HepG2 (cell line): Measurements from ENCODE around the gene USP25. TPM values are rescaled to one million over a fixed set of nuclear protein-coding genes. Genes with fewer than 3 reads are reported as not detected.

Source experiments
- ARID3A ChIP-seq: IDR thresholded peaks from 2 replicates; pipeline ENCODE4 v1.6.1; 2012; ENCODE audit warnings: low read depth, low read length, improper control_type of control experiment
- FOXA3 ChIP-seq: IDR thresholded peaks from 2 replicates; pipeline ENCODE4 v1.6.1; 2016; ENCODE audit warnings: missing genetic modification reagents, missing compliant biosample characterization
- HOXA7 ChIP-seq: sonication (generic); formaldehyde crosslinking; IDR thresholded peaks from 2 replicates; pipeline ENCODE4 v1.8.1; 2022; ENCODE audit warnings: mild to moderate bottlenecking, missing genetic modification reagents, moderate library complexity
- KLF9 ChIP-seq: IDR thresholded peaks from 2 replicates; pipeline ENCODE4 v1.6.1; 2016; ENCODE audit warnings: low read depth
- MAZ ChIP-seq, 2 experiments: sonication (generic) in 1 of 2; formaldehyde crosslinking in 1 of 2; IDR thresholded peaks; 2 replicates each; pipeline versions ENCODE4 v1.5.0 to v1.6.1; 2012 to 2020; ENCODE audit warnings: low read depth in 2 of 2, mild to moderate bottlenecking in 2 of 2, borderline replicate concordance in 1 of 2, improper control_type of control experiment in 1 of 2, low read length in 1 of 2, missing genetic modification reagents in 1 of 2, moderate library complexity in 1 of 2
- NCOA5 ChIP-seq: sonication (generic); formaldehyde crosslinking; IDR thresholded peaks from 2 replicates; pipeline ENCODE4 v1.4.0; 2020; ENCODE audit warnings: missing genetic modification reagents
- NFYC ChIP-seq: IDR thresholded peaks from 2 replicates; pipeline ENCODE4 v1.6.1; 2016; ENCODE audit warnings: missing genetic modification reagents, missing compliant biosample characterization
- NR2F2 ChIP-seq: IDR thresholded peaks from 2 replicates; pipeline ENCODE4 v1.6.1; 2012; ENCODE audit warnings: low read depth, inconsistent platforms, borderline replicate concordance
- ZNF329 ChIP-seq: sonication (generic); formaldehyde crosslinking; IDR thresholded peaks from 2 replicates; pipeline ENCODE4 v1.9.0; 2021; ENCODE audit warnings: low read depth, mild to moderate bottlenecking, missing genetic modification reagents
- ZNF614 ChIP-seq: IDR thresholded peaks from 2 replicates; pipeline ENCODE4 v1.6.1; 2018; ENCODE audit warnings: missing biosample characterization, missing genetic modification reagents, inconsistent platforms, borderline replicate concordance
- ZSCAN21 ChIP-seq: sonication (generic); formaldehyde crosslinking; IDR thresholded peaks from 2 replicates; pipeline ENCODE4 v1.8.0; 2022; ENCODE audit warnings: mild to moderate bottlenecking, missing genetic modification reagents, moderate library complexity, borderline replicate concordance
- ZXDC ChIP-seq: sonication (generic); formaldehyde crosslinking; IDR thresholded peaks from 2 replicates; pipeline ENCODE4 v1.5.0; 2020; ENCODE audit warnings: mild to moderate bottlenecking, missing genetic modification reagents
- polyA plus RNA-seq, 8 experiments: library from polyadenylated mRNA; depleted of rRNA in 3 of 8; stranded (reverse) in 7 of 8; unstranded in 1 of 8; fragments of >200 nt; fragmentation: Illumina TruSeq in 4 of 8; extraction: Trizol in 4 of 8; gene quantifications; 2 replicates each; pipeline versions ENCODE4 v1.2.1 to v1.2.3, GENCODE V29; 2011 to 2016; ENCODE audit warnings: low read depth in 4 of 8, missing spikeins in 1 of 8, mixed read lengths in 1 of 8; ENCODE audit not compliant: insufficient read depth in 1 of 8
- total RNA-seq, 5 experiments: library from RNA; depleted of rRNA; stranded (reverse); fragments of >200 nt; fragmentation: Illumina TruSeq; extraction: Trizol; gene quantifications; 2 replicates each; pipeline ENCODE4 v1.2.3, GENCODE V29; 2016; ENCODE audit warnings: low read depth in 1 of 5
- TF ChIP-seq, protein P1 (sequence below): sonication (generic); formaldehyde crosslinking; IDR thresholded peaks from 2 replicates; pipeline ENCODE4 v1.5.1; 2020; ENCODE audit warnings: mild to moderate bottlenecking, missing genetic modification reagents, borderline replicate concordance
- TF ChIP-seq, protein P2 (sequence below): sonication (generic); formaldehyde crosslinking; IDR thresholded peaks from 2 replicates; pipeline ENCODE4 v1.4.0; 2020; ENCODE audit warnings: missing genetic modification reagents

Gene USP25
- total and polyA plus RNA-seq, 2 of the 13 experiments (the other 11 are each of a cell fraction or from before 2014, with no cell fraction given), result 12.4 to 26.3 TPM

GRCh38 chr21:15761507-15762100, 31.8 kb downstream of the USP25 start (continued):
- TF ChIP-seq, protein P1, sequence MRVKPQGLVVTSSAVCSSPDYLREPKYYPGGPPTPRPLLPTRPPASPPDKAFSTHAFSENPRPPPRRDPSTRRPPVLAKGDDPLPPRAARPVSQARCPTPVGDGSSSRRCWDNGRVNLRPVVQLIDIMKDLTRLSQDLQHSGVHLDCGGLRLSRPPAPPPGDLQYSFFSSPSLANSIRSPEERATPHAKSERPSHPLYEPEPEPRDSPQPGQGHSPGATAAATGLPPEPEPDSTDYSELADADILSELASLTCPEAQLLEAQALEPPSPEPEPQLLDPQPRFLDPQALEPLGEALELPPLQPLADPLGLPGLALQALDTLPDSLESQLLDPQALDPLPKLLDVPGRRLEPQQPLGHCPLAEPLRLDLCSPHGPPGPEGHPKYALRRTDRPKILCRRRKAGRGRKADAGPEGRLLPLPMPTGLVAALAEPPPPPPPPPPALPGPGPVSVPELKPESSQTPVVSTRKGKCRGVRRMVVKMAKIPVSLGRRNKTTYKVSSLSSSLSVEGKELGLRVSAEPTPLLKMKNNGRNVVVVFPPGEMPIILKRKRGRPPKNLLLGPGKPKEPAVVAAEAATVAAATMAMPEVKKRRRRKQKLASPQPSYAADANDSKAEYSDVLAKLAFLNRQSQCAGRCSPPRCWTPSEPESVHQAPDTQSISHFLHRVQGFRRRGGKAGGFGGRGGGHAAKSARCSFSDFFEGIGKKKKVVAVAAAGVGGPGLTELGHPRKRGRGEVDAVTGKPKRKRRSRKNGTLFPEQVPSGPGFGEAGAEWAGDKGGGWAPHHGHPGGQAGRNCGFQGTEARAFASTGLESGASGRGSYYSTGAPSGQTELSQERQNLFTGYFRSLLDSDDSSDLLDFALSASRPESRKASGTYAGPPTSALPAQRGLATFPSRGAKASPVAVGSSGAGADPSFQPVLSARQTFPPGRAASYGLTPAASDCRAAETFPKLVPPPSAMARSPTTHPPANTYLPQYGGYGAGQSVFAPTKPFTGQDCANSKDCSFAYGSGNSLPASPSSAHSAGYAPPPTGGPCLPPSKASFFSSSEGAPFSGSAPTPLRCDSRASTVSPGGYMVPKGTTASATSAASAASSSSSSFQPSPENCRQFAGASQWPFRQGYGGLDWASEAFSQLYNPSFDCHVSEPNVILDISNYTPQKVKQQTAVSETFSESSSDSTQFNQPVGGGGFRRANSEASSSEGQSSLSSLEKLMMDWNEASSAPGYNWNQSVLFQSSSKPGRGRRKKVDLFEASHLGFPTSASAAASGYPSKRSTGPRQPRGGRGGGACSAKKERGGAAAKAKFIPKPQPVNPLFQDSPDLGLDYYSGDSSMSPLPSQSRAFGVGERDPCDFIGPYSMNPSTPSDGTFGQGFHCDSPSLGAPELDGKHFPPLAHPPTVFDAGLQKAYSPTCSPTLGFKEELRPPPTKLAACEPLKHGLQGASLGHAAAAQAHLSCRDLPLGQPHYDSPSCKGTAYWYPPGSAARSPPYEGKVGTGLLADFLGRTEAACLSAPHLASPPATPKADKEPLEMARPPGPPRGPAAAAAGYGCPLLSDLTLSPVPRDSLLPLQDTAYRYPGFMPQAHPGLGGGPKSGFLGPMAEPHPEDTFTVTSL (CRISPR knock-in tag), result peak; percentile 62; the same call in 1 of the 2 replicates
- TF ChIP-seq ZNF329 (CRISPR knock-in tag), result no peak
- TF ChIP-seq HOXA7, result no peak
- TF ChIP-seq NFYC (CRISPR knock-in tag), result no peak
- TF ChIP-seq ARID3A, result no peak
- peak; percentile 66; the same call in 1 of the 2 replicates for TF ChIP-seq NR2F2
- 0 out of 2 replicates have a peak, but pooled peaks have one; percentile 32 for TF ChIP-seq ZNF614
- TF ChIP-seq, protein P2, sequence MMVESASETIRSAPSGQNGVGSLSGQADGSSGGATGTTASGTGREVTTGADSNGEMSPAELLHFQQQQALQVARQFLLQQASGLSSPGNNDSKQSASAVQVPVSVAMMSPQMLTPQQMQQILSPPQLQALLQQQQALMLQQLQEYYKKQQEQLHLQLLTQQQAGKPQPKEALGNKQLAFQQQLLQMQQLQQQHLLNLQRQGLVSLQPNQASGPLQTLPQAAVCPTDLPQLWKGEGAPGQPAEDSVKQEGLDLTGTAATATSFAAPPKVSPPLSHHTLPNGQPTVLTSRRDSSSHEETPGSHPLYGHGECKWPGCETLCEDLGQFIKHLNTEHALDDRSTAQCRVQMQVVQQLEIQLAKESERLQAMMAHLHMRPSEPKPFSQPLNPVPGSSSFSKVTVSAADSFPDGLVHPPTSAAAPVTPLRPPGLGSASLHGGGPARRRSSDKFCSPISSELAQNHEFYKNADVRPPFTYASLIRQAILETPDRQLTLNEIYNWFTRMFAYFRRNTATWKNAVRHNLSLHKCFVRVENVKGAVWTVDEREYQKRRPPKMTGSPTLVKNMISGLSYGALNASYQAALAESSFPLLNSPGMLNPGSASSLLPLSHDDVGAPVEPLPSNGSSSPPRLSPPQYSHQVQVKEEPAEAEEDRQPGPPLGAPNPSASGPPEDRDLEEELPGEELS (CRISPR knock-in tag), result peak; percentile 51; the same call in 1 of the 2 replicates
- TF ChIP-seq FOXA3 (CRISPR knock-in tag), result peak; percentile 13; the same call in 1 of the 2 replicates
- no peak for TF ChIP-seq ZSCAN21 (CRISPR knock-in tag)
- no peak for TF ChIP-seq MAZ (IDR thresholded peaks at IDR 0.05; ENCODE audit: borderline replicate concordance, low read depth, low read length)
- TF ChIP-seq MAZ (CRISPR knock-in tag; IDR thresholded peaks at IDR 0.05; ENCODE audit: low read depth), result no peak
- no peak for TF ChIP-seq KLF9 (CRISPR knock-in tag)
- no peak for TF ChIP-seq NCOA5
- no peak for TF ChIP-seq ZXDC (CRISPR knock-in tag)
